Subcutaneous abdominal adipose tissue (tissue), 5 donors: Measurements from ENCODE around the gene RNF150.

Experiments used
- H3K27ac ChIP-seq: one replicate; pipeline ENCODE4 v1.7.0; 2013; ENCODE audit warnings: low read depth, mild to moderate bottlenecking, inconsistent platforms, low read length, moderate library complexity
- H3K27me3 ChIP-seq, 5 donors: one replicate each; pipeline ENCODE4 v1.7.0; 2013; ENCODE audit warnings: low read length in 5 of 5, inconsistent platforms in 1 of 5; ENCODE audit not compliant: control insufficient read depth in 5 of 5, insufficient read depth in 4 of 5
- H3K36me3 ChIP-seq, 5 donors: one replicate each; pipeline ENCODE4 v1.7.0; 2013; ENCODE audit warnings: low read length in 5 of 5; ENCODE audit not compliant: control insufficient read depth in 5 of 5, insufficient read depth in 5 of 5
- H3K4me1 ChIP-seq, 5 donors: one replicate each; pipeline ENCODE4 v1.7.0; 2013; ENCODE audit warnings: low read length in 5 of 5, mild to moderate bottlenecking in 3 of 5, moderate library complexity in 1 of 5; ENCODE audit not compliant: control insufficient read depth in 5 of 5, insufficient read depth in 5 of 5
- H3K4me3 ChIP-seq, 5 donors: one replicate each; pipeline ENCODE4 v1.7.0; 2013; ENCODE audit warnings: low read length in 5 of 5, low read depth in 1 of 5
- H3K9ac ChIP-seq, 5 donors: one replicate each; pipeline ENCODE4 v1.7.0; 2013; ENCODE audit warnings: low read length in 5 of 5, mild to moderate bottlenecking in 4 of 5, moderate library complexity in 3 of 5
- H3K9me3 ChIP-seq, 5 donors: one replicate each; pipeline ENCODE4 v1.7.0; 2013; ENCODE audit warnings: low read length in 5 of 5; ENCODE audit not compliant: control insufficient read depth in 5 of 5
- donor health status: healthy.
- donor health status: healthy.
- donor health status: healthy.
- donor health status: healthy.
- donor health status: healthy.

RNF150 gene

GRCh38 chr4:140884431-140885058, 248.7 kb downstream of the RNF150 start:
- no peak overlapping the region for H3K27ac ChIP-seq
- H3K36me3 ChIP-seq: no peaks in the 10 kb centered on the region
- H3K9ac ChIP-seq: no peak overlapping the region
- H3K27me3 ChIP-seq: no peaks in the 10 kb centered on the region
- peaks cover 0 to 31% (median 9%) of the 10 kb centered on the region in 5 donors for H3K4me1 ChIP-seq
- no peak overlapping the region for H3K4me3 ChIP-seq
- H3K9me3 ChIP-seq: no peaks in the 10 kb centered on the region

- Histone ChIP-seq H3K9ac (no peak overlapping the region), H3K4me3 (no peak overlapping the region), H3K36me3 (no peaks in the 10 kb centered on the region), H3K27ac (peak overlapping the region; percentile 9), H3K4me1 (peaks cover 0 to 20% (median 5%) of the 10 kb centered on the region in 5 donors), H3K27me3 (no peaks in the 10 kb centered on the region), H3K9me3 (no peaks in the 10 kb centered on the region)
Measured at GRCh38 chr4:140877781-140878180, 255.5 kb downstream of the RNF150 start.

- H3K9ac ChIP-seq: no peak overlapping the region
- peak overlapping the region; percentile 9 for H3K27ac ChIP-seq
- H3K36me3 ChIP-seq: no peaks in the 10 kb centered on the region
- no peaks in the 10 kb centered on the region for H3K9me3 ChIP-seq
- H3K4me1 ChIP-seq: peaks cover 0 to 20% (median 5%) of the 10 kb centered on the region in 5 donors
- no peaks in the 10 kb centered on the region for H3K27me3 ChIP-seq
- no peak overlapping the region for H3K4me3 ChIP-seq
Measured at GRCh38 chr4:140876615-140877364, 256.5 kb downstream of the RNF150 start.

- Histone ChIP-seq H3K4me3 (no peak overlapping the region), H3K9me3 (no peaks in the 10 kb centered on the region), H3K4me1 (peaks cover 0 to 24% (median 5%) of the 10 kb centered on the region in 5 donors), H3K36me3 (no peaks in the 10 kb centered on the region), H3K27ac (peak overlapping the region; percentile 4), H3K9ac (no peak overlapping the region), H3K27me3 (no peaks in the 10 kb centered on the region)
Measured at GRCh38 chr4:140875746-140876452, 257.4 kb downstream of the RNF150 start.

GRCh38 chr4:140874056-140874455, 259.2 kb downstream of the RNF150 start:
- Histone ChIP-seq H3K4me1 (peaks cover 0 to 24% (median 5%) of the 10 kb centered on the region in 5 donors), H3K27me3 (no peaks in the 10 kb centered on the region), H3K27ac (peak overlapping the region; percentile 9), H3K36me3 (no peaks in the 10 kb centered on the region), H3K9me3 (no peaks in the 10 kb centered on the region), H3K4me3 (no peak overlapping the region), H3K9ac (no peak overlapping the region)

GRCh38 chr4:140871368-140871767, 261.9 kb downstream of the RNF150 start:
- peaks cover 0 to 13% (median 1%) of the 10 kb centered on the region in 5 donors for H3K4me1 ChIP-seq

GRCh38 chr4:140870427-140870826, 262.8 kb downstream of the RNF150 start:
- H3K4me3 ChIP-seq: no peak overlapping the region
- H3K9me3 ChIP-seq: no peaks in the 10 kb centered on the region
- no peaks in the 10 kb centered on the region for H3K27me3 ChIP-seq
- no peak overlapping the region for H3K9ac ChIP-seq
- peaks cover 0 to 12% (median 4%) of the 10 kb centered on the region in 5 donors for H3K36me3 ChIP-seq
- no peak overlapping the region for H3K27ac ChIP-seq
- peaks cover 0 to 10% (median 0%) of the 10 kb centered on the region in 5 donors for H3K4me1 ChIP-seq

More at GRCh38 chr4:140871368-140871767, 261.9 kb downstream of the RNF150 start:
- Histone ChIP-seq H3K36me3 (peaks cover 0 to 12% (median 2%) of the 10 kb centered on the region in 5 donors), H3K4me3 (no peak overlapping the region), H3K9me3 (no peaks in the 10 kb centered on the region), H3K27me3 (no peaks in the 10 kb centered on the region), H3K9ac (no peak overlapping the region), H3K27ac (no peak overlapping the region)

GRCh38 chr4:140869446-140869845, 263.8 kb downstream of the RNF150 start:
- Histone ChIP-seq H3K9me3 (no peaks in the 10 kb centered on the region), H3K27ac (no peak overlapping the region), H3K27me3 (no peaks in the 10 kb centered on the region)

GRCh38 chr4:140867356-140867755, 265.9 kb downstream of the RNF150 start:
- Histone ChIP-seq H3K9me3 (no peaks in the 10 kb centered on the region), H3K27ac (no peak overlapping the region), H3K9ac (no peak overlapping the region)

More at GRCh38 chr4:140869446-140869845, 263.8 kb downstream of the RNF150 start:
- Histone ChIP-seq H3K4me1 (peaks cover 0 to 7% (median 0%) of the 10 kb centered on the region in 5 donors), H3K9ac (no peak overlapping the region), H3K4me3 (no peak overlapping the region), H3K36me3 (peaks cover 2 to 12% (median 7%) of the 10 kb centered on the region in 5 donors)

More at GRCh38 chr4:140867356-140867755, 265.9 kb downstream of the RNF150 start:
- Histone ChIP-seq H3K4me1 (peaks cover 0 to 4% (median 0%) of the 10 kb centered on the region in 5 donors), H3K4me3 (no peak overlapping the region), H3K27me3 (no peaks in the 10 kb centered on the region), H3K36me3 (peaks cover 2 to 17% (median 9%) of the 10 kb centered on the region in 5 donors)
